WI38 (cell line): Measurements from ENCODE around the gene RCOR3.
A peak's percentile ranks its signal among the peaks of the same experiment; 100 is the strongest.
"Not testable (repeated sequence)": the region's sequence is repeated elsewhere in the genome, so short reads cannot be mapped to it uniquely, and the experiment has no call there.

ENCODE experiments used
- H3K4me3 ChIP-seq: 2 replicates; pipeline ENCODE4 v1.5.1; 2011; ENCODE audit warnings: low read depth, mild to moderate bottlenecking, control low read depth, low read length
- TF ChIP-seq, protein P1 (sequence below): IDR thresholded peaks from 2 replicates; pipeline ENCODE4 v1.5.1; 2012; ENCODE audit warnings: low read depth, mild to moderate bottlenecking, control low read depth, low read length

Gene RCOR3

DNA sequence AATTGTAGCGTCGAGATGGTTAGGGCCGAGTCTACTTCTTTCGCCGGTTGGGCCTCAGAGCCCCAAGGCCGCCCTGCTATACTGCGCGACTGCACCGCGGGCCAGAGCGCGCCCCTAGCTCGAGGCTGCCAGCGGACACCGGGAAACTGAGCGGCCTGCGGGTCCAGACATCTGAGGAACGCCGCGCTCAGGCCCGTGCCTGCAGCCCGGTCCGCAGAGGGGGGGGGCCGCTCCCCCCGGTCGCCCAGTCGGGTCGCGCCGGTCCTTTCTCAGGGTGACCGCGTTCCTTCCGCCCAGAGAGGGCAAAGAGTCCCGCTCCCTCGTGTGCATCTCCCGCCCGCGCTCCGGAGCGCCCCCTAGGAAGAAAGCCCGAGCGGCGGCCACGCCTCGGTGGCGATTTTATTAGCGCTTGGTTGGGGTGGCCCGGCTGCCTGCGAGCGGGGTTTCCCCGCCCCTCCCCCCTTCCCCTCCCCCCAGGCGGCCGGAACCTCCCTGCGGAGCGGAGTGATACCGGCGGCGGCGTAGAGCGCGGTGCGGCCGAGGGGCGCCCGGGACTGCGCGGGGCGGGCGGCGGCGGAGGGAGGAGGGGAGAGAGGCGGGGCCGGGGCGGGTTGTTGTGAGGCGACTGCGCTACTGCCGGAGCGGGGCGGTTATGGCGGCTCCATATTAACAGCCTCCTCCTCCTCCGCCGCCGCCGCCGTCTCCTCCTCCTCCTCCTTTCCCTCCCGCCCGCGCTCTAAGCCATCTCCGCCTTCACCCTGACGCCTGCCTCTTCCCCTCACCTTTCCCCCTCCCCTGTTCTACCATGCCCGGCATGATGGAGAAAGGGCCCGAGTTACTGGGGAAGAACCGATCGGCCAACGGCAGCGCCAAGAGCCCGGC lies at the start of gene RCOR3:
RCOR3 (plus strand) TSS at position 611 of the 882 bp plus-strand sequence; CDS start at position 806, 195 bp downstream.
- TF ChIP-seq, protein P1, sequence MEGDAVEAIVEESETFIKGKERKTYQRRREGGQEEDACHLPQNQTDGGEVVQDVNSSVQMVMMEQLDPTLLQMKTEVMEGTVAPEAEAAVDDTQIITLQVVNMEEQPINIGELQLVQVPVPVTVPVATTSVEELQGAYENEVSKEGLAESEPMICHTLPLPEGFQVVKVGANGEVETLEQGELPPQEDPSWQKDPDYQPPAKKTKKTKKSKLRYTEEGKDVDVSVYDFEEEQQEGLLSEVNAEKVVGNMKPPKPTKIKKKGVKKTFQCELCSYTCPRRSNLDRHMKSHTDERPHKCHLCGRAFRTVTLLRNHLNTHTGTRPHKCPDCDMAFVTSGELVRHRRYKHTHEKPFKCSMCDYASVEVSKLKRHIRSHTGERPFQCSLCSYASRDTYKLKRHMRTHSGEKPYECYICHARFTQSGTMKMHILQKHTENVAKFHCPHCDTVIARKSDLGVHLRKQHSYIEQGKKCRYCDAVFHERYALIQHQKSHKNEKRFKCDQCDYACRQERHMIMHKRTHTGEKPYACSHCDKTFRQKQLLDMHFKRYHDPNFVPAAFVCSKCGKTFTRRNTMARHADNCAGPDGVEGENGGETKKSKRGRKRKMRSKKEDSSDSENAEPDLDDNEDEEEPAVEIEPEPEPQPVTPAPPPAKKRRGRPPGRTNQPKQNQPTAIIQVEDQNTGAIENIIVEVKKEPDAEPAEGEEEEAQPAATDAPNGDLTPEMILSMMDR: peak; percentile 49; the same call in 1 of the 2 replicates
- H3K4me3 ChIP-seq: peak within 1 kb of the TSS; percentile 85

DNA sequence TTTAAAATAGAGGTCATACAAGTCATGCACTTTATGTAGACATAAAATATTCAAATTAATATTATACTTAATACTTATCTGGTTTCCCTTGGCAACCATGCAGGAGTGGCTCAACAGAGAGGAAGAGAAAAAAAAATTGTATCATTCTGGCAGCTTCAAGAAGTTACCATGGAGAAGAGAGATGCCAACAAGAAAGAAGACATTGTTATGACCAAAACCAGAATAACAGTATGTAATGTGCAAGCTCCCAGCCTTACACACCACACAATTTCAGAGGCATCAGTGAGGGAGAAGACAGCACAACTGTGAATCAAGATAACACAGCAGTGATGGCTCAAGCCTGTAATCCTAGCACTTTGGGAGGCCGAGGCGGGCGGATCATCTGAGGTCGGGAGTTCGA lies 49.1 kb upstream of the RCOR3 start:
- TF ChIP-seq, protein P1: no peak

DNA sequence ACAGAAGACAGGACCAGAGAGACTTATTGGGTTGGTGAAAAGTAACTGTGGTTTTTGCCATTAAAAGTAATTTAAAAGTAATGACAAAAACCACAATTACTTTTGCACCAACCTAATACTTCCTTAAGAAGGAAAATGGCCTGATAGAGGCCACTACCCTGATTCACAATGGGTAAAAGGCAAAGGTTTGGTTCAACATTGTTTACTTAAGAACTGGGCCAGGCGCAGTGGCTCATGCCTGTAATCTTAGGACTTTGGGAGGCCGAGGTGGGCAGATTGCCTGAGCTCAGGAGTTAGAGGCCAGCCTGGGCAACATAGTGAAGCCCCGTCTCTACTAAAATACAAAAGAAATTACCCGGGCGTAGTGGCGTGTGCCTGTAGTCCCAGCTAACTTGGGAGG lies 48.2 kb upstream of the RCOR3 start:
- no peak overlapping the region for H3K4me3 ChIP-seq
- TF ChIP-seq, protein P1: no peak

More for the DNA sequence above, 49.1 kb upstream of the RCOR3 start:
- H3K4me3 ChIP-seq: no peak overlapping the region

DNA sequence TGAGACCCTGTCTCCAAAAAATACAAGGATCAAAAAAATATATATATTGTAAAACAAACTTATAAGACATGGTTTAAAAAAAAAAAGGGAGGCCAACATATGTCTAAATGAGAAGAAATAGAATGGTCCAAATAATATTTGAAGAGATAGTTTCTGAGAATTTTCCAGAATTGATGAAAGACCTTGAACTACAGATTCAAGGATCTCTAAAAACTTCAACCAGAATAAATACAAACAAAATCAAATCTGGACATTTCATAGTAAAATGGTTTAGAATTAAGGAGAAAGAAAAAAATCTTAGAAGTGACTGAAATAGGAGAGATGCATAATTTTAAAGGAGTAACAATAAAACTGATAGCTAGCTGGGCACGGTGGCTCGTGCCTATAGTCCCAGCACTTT lies 45.5 kb upstream of the RCOR3 start:
- TF ChIP-seq, protein P1: no peak

DNA sequence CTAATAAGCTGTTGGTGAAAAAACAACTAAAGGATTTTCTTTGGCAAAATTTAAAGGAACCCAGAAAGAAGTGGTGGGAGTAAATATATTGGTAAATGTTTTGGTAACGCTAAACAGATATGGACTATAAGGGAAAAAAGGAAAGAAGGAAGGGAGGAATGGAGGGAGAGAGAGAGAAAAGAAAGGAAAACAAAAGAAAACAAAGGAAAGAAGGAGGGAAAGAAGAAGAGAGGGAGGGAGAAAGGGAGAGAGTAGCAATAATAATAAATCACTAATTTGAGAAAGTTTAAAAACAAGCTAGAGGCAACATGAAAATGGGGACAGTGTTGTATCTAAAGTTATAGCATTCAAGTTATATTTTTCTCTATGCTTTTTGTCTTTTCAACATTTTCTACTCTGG lies 43.6 kb upstream of the RCOR3 start:
- H3K4me3 ChIP-seq: no peak overlapping the region
- TF ChIP-seq, protein P1: no peak

More for the DNA sequence above, 45.5 kb upstream of the RCOR3 start:
- H3K4me3 ChIP-seq: no peak overlapping the region

DNA sequence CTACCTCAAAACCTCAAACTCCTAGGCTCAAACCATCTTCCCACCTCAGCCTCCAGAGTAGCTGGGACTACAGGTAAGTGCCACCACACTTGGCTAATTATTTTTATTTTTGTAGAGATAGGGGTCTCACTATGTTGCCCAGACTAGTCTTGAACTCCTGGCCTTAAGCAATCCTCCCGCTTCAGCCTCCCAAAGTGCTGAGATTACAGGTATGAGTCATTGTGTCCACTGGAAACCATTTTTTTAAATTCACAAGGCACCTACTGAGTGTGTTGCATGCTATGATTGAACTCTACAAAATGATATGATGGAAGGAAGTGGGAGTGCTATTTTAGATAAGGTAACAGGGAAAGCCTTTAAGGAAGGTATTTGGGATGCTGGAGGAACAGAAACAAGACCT lies 41.8 kb upstream of the RCOR3 start:
- no peak overlapping the region for H3K4me3 ChIP-seq
- TF ChIP-seq, protein P1: no peak

DNA sequence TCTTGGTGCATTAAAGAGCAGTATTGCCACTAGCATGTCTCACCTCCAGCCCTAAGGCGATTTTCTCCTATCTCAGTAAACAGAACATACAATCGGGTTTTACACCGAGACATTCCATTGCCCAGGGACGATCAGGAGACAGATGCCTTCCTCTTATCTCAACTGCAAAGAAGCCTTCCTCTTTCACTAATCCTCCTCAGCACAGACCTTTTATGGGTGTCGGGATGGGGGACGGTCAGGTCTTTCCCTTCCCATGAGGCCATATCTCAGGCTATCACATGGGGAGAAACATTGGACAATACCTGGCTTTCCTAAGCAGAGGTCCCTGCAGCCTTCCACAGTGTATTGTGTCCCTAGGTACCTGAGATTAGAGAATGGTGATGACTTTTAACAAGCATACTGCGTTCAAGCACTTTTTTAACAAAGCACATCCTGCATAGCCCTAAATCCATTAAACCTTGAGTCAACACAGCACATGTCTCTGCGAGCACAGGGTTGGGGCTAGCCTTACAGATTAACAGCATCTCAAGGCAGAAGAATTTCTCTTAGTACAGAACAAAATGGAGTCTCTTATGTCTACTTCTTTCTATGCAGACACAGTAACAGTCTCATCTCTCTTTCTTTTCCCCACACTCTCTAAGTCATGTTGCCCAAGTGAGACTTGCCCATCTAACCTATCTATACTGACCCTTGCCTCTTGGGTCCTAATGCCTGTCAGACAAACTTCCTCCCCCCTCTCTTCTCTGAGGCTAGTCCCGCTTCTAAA lies 36.5 kb upstream of the RCOR3 start:
- H3K4me3 ChIP-seq: not testable (repeated sequence)

DNA sequence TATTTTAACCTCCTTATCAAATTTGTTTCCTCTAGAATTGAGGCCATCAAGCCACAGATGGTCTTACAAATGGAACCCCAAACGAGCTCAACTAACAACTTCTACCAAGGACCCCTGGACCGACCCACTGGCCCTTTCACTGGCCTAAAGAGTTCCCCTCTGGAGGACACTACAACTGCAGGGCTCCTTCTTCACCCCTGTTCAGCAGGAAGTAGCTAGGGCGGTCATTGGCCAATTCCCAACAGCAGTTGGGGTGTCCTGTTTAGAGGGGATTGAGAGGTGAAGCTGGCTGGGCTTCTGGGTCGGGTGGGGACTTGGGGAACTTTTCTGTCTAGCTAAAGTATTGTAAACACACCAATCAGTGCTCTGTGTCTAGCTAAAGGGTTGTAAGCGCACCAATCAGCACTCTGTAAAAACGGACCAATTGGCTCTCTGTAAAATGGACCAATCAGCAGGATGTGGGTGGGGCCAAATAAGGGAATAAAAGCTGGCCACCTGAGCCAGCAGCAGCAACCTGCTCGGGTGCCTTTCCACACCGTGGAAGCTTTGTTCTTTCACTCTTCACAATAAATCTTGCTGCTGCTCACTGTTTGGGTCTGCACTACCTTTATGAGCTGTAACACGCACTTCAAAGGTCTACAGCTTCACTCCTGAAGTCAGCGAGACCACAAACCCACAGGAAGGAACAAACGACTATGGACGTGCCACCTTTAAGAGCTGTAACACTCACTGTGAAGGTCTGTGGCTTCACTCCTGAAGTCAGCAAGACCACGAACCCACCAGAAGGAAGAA lies 30.4 kb upstream of the RCOR3 start:
- not testable (repeated sequence) for H3K4me3 ChIP-seq
